ENCODE measurements around the gene MOB3A. TPM values are rescaled to one million over a fixed set of nuclear protein-coding genes. Genes with fewer than 3 reads are reported as not detected.

The MOB3A gene
- total and polyA plus RNA-seq, 2 of the 8 experiments (the other 6 are each of a cell fraction or from before 2014, with no cell fraction given), result 9.2 to 9.6 TPM

GRCh38 chr19:2064395-2064787 is 31.7 kb downstream of the MOB3A start:
- Histone ChIP-seq H3K14ac (ENCODE audit: insufficient read length) (no peak overlapping the region), H2AFZ (ENCODE audit: low read length) (no peak overlapping the region), H4K20me1 (replicated peaks in 1 of 2; ENCODE audit: control insufficient read depth in 1 of 2, insufficient read depth in 2 of 2, low read length in 2 of 2) (no peaks in the 10 kb centered on the region), H3K56ac (replicated peaks; ENCODE audit: insufficient read length, low read depth, low read length) (no peak overlapping the region), H2BK120ac (replicated peaks; ENCODE audit: low read depth, low read length) (no peak overlapping the region), H3K23me2 (ENCODE audit: low read depth, low read length) (peaks cover 5% of the 10 kb centered on the region; the same call in 1 of the 2 replicates), H3K4me1 (replicated peaks in 1 of 4; ENCODE audit: control insufficient read depth in 3 of 4, insufficient read depth in 4 of 4, low read length in 3 of 4) (peaks cover 4 to 20% (median 16%) of the 10 kb centered on the region in 4 experiments), H3K9me3 (ENCODE audit: insufficient read depth in 2 of 2, low read depth in 1 of 2, low read length in 1 of 2) (no peaks in the 10 kb centered on the region), H3K79me2 (ENCODE audit: control insufficient read depth in 1 of 2, insufficient read depth in 2 of 2, low read length in 2 of 2) (no peaks in the 10 kb centered on the region), H3K23ac (ENCODE audit: insufficient read length) (no peak overlapping the region), H3K27me3 (replicated peaks in 1 of 4; ENCODE audit: control insufficient read depth in 3 of 4, extremely low read depth in 1 of 4, insufficient read depth in 3 of 4, low read length in 3 of 4) (no peaks in the 10 kb centered on the region), H3K27ac (ENCODE audit: low read depth, low read length) (no peak overlapping the region), H3K9ac (replicated peaks in 1 of 4; ENCODE audit: extremely low read depth in 1 of 4, low read depth in 3 of 4, low read length in 3 of 4) (no peak overlapping the region), H2BK20ac (ENCODE audit: low read length) (no peak overlapping the region), H4K8ac (ENCODE audit: extremely low read depth, insufficient read depth, low read length) (no peak overlapping the region; the same call in 1 of the 2 replicates), H3K4me2 (ENCODE audit: insufficient read depth in 1 of 2, low read depth in 2 of 2, low read length in 2 of 2) (no peak overlapping the region), H3K36me3 (ENCODE audit: control insufficient read depth in 2 of 4, insufficient read depth in 4 of 4, low read length in 3 of 4) (no peaks in the 10 kb centered on the region), H3K4me3 (ENCODE audit: extremely low read depth in 1 of 4, insufficient read depth in 2 of 4, low read depth in 3 of 4, low read length in 4 of 4) (no peak overlapping the region), H2BK5ac (ENCODE audit: low read depth, low read length) (no peak overlapping the region), H3K4ac (replicated peaks; ENCODE audit: insufficient read length, low read depth, low read length) (no peak overlapping the region), H2BK12ac (ENCODE audit: low read depth, low read length) (no peak overlapping the region), H4K91ac (replicated peaks; ENCODE audit: insufficient read length, low read length) (no peak overlapping the region), H2AK5ac (ENCODE audit: low read depth, low read length) (no peak overlapping the region), H3K79me1 (ENCODE audit: low read depth, low read length) (no peaks in the 10 kb centered on the region), H4K5ac (ENCODE audit: insufficient read length, low read depth, low read length) (no peak overlapping the region), H3K18ac (ENCODE audit: extremely low read depth, low read length) (no peak overlapping the region), H2BK15ac (ENCODE audit: low read length) (no peak overlapping the region)
- ChIA-PET POLR2A (ENCODE audit: partially characterized antibody) (interaction anchor here (0.9 to 1.2 kb wide), 3 partner anchors 13 to 31 kb away, joined by 3 read pairs; partner anchors contain the start of gene MKNK2), CTCF (ENCODE audit: partially characterized antibody) (interaction anchor here (2.0 kb wide), 1 partner anchor 28 kb away, joined by 7 read pairs; no protein-coding TSS in a partner anchor)
- 95% methylated on average over 13 of the region's 13 CpGs; no CpG with 5 or more reads in 1 of the 2 experiments for WGBS, 2 experiments (ENCODE audit: extremely low coverage in 1 of 2, insufficient coverage in 1 of 2, insufficient read length in 1 of 2, insufficient replicate concordance in 2 of 2, low coverage in 1 of 2, low lambda C conversion rate in 2 of 2, missing lambda C conversion rate in 1 of 2)
- FAIRE-seq (no peak), DNase-seq (ENCODE audit: low read depth in 1 of 2, low spot score in 2 of 2) (no peak)
- TF ChIP-seq CREB1 (IDR thresholded peaks at IDR 0.05) (no peak), USF2 (IDR thresholded peaks at IDR 0.05; ENCODE audit: low read length) (no peak), CTBP2 (IDR thresholded peaks at IDR 0.05; ENCODE audit: borderline replicate concordance, insufficient read depth, insufficient read length, low read length) (no peak), PHF8 (conservative IDR thresholded peaks at IDR 0.05; ENCODE audit: low read depth, low read length) (no peak), CEBPB (IDR thresholded peaks at IDR 0.05; ENCODE audit: low read depth, low read length) (no peak), SP2 (IDR thresholded peaks at IDR 0.05; ENCODE audit: low read length) (no peak), RNF2 (IDR thresholded peaks at IDR 0.05; ENCODE audit: borderline replicate concordance, low read depth, low read length, missing control alignments, poor library complexity, severe bottlenecking) (no peak)

Data from H1 (cell line).